VCaP (cell line): ENCODE measurements around the gene CYP2W1.

Experiments
- H3K27ac ChIP-seq: fragments of 450-650 bp; 2 replicates; pipeline ENCODE4 v1.5.1; 2017
- TF ChIP-seq, protein P1 (sequence below): fragments of 450-650 bp; conservative IDR thresholded peaks from 2 replicates; pipeline ENCODE4 v1.5.1; 2017; ENCODE audit warnings: mild to moderate bottlenecking, moderate library complexity

The CYP2W1 gene

DNA sequence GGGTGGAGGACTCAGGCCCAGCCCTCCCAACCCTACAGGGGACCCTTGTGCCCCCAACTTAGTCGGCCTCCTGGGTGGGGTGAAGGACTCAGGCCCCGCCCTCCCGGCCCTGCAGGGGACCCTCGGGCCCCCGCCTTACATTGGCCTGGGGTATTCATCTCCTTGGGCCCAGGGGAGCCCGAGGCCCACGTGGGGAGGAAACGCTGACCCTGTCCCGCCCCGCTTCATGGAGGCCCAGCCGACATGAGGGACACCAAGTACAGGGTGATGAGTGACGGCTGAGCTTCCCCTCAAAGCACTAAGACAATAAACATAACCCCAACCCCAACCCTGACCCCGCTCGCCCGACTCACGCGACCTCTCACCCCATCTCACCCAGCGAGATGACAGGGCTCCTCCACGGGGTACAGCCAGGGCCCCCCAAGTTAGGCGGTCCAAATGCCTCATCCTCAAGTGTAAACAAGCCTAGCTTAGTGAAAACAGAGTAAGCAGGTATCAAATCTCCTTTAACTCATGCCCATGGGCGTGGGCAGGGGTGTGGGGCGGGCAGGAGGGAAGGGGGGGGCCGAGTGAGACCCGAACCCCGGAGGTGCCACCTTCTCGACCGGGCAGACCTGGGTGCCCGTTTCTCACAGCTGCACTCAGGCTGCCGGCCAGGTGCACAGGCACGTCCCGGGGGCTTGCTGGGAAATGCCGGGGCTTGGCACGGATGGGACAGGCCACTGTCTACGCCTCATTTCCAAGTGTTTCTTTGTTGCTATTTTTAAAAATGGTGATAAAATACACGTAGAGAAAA is 8.2 kb downstream of the CYP2W1 start:
- no peak overlapping the region for H3K27ac ChIP-seq
- TF ChIP-seq, protein P1, sequence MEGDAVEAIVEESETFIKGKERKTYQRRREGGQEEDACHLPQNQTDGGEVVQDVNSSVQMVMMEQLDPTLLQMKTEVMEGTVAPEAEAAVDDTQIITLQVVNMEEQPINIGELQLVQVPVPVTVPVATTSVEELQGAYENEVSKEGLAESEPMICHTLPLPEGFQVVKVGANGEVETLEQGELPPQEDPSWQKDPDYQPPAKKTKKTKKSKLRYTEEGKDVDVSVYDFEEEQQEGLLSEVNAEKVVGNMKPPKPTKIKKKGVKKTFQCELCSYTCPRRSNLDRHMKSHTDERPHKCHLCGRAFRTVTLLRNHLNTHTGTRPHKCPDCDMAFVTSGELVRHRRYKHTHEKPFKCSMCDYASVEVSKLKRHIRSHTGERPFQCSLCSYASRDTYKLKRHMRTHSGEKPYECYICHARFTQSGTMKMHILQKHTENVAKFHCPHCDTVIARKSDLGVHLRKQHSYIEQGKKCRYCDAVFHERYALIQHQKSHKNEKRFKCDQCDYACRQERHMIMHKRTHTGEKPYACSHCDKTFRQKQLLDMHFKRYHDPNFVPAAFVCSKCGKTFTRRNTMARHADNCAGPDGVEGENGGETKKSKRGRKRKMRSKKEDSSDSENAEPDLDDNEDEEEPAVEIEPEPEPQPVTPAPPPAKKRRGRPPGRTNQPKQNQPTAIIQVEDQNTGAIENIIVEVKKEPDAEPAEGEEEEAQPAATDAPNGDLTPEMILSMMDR = no peak

DNA sequence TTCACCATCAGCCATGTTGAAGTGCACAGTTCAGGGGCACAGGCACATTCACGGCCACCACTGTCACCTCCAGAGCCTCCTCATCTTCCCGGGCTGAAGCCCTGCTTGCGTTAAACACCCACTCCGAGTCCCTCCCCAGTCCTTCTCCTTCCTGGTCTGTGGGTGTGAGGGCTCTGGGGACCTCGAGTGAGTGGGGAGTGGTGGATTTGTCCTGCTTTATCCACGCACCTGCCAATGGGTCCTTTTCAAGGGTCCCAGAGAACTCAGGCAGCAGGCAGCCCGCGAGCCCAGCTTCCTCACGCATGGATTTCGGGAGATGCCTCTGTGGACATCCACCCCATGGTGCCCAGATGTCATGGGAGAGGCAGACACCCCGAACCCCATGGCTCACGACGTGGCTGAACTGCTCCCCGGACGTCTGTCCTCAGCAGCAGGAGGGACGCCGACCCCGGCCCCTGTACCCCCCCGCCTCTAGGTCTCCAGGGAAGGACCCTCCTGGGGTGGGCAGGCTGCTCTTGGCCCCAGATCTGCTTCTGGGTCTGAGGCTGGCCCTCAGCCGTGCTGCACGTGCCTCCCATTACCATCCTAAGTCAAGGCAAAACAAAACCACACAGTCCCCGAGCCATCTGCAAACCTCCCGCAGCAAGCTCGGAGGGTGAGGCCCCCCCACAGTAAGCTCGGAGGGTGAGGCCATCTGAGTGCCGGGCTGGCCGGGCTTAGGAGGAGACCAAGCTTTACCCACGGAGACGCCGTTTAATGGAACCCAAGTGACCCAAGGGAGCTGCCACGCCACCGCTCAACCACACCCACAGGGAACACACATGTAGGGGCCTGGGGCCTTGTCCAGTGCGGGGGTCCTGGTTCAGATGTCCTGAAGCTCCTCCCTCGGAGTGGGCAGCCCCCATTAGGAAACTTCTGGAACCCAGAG is 9.0 kb downstream of the CYP2W1 start:
- H3K27ac ChIP-seq = no peak overlapping the region
- TF ChIP-seq, protein P1 = no peak

DNA sequence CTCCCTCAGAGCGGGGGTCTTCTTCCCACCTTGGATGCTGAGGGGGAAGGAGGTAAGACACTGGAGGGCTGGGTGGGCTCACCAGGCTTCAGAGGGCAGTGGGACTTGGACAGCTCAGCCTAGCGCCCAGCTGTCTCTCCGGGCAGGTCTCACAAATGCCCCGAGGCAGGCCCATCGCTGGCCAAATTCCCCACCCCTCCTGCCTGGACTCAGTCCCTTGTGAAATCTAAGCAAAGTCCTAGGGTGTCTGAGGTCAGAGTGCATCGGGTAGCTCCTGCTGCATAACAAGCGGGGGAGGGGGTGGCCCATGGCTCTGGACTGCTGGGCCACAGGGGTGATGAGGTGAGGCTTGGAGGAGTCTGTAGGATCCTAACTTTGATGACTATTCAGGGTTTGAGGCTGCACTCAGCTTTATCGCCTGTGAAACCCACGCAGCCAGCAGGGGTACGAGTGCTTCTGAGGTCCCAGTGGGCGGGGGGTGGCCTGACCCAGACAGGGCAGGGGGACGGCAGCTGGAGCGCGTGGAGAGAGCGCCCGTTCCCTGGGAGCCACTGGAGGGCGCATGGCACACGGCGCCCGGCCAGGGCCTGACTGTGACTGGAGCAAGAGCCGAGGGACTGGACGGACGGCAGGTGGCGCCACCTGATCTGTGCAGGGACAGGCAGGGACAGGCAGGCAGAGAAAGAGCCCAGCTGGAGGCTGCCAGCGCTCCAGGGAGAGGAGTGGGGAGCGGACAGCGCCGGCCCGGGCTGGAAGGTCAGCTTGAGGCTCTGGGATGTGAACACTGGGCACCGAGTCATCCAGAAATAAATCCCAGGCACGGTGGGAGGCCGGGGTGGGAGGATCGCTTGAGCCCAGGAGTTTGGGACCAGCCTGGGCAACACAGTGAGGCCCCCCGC is 10.0 kb downstream of the CYP2W1 start:
- TF ChIP-seq, protein P1 = peak; percentile 99
- H3K27ac ChIP-seq = no peak overlapping the region

DNA sequence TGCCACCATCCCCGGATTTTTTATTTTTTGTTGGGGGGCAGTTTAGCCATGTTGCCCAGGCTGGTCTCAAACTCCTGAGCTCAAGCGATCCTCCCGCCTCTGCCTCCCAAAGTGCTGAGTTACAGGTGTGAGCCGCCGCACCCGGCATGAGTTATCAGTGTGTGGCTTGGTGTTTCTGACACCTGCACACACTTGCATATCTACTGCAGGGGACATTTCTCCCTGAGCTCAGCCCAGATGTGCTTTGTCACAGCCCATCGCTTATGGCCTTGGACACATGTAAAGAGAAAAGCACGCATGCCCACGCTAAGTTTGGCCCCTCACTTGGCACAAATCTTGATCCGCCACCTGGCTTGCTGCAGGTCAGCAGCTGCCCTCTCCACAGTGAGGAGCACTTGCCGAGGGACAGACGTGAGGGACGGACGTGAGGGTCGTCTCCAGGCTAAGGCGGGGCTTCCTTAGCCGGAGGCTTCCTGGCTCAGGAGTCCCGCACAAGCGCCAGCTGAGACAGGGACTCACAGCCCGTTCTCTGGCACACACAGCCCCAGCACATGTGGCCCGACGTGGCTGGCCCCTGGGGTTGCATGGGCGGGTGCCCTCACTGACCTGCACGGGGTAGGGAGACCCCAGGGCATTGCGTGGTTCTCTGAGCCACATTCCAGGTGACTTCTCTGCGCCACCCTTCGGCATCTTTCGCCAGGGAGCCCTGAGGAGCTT is 11.8 kb downstream of the CYP2W1 start:
- no peak overlapping the region for H3K27ac ChIP-seq
- TF ChIP-seq, protein P1 = no peak

DNA sequence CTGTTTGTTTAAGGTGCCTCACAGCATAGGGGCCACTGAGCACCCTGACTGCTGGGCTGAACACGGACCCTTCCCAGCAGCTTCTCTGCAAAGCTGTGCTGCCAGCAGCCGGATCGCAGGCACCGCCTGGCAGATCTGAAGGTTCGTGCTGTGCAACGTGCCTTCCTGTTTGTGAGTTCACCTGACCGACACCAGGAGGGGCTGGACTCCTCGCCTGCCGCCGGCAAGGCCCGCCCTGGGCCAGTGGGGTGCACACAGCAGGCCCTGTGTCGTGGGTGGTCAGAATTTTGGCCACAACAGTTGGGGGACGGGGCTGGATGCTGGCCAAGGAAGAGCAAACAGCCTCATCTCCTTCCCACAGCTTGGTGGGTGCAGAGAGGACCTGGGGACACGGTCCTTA is 12.6 kb downstream of the CYP2W1 start:
- TF ChIP-seq, protein P1 = no peak
- H3K27ac ChIP-seq = no peak overlapping the region

DNA sequence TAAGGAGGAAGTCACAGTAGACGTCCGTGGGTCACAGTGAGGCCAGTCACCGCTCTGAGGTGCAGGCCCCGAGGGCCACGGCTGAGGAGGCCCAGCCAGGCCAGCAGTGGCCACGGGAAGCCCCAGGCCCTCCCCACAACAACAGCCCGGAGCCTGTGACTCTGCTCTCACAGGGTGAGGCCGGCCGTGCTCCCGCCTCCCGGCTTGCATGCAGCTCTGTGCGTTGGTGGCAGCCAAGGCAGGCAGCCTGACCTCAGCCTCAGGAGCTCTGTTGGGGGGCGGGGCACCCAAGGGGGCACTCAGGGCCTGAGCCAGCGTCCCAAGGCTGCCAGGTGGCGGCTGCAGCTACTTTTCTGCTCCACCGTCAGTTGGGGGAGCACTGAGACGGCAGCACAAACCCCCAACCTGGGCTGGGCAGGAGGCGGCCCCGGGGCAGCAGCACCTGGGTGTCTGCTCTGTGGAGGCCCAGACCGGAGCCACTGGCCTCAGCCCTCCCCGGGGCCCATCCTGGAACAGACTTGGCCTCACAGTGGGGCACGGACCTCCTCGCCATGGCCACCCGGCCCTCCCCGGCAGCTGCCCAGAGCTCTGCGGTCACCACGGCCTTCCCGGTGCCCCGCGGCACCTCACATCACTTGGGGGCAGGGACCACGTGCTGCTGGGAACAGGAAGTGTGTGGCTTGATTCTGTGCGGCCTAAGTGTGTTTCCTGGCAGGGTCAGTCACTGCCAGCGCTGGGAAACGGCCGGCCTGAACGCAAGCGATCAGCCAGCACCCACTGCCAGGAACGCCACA is 13.3 kb downstream of the CYP2W1 start:
- H3K27ac ChIP-seq = no peak overlapping the region
- TF ChIP-seq, protein P1 = no peak
